GM12875 (cell line): ENCODE results near the gene HEMK1.
A peak's percentile ranks its signal among the peaks of the same experiment; 100 is the strongest.

ENCODE experiments used
- H3K4me3 ChIP-seq: one replicate; pipeline ENCODE4 v1.5.1; 2011; ENCODE audit warnings: low read depth, low read length, control low read depth
- TF ChIP-seq, protein P1 (sequence below): IDR thresholded peaks from 2 replicates; pipeline ENCODE4 v1.5.1; 2011; ENCODE audit warnings: low read depth, mild to moderate bottlenecking, control low read depth, inconsistent platforms, low read length, moderate library complexity, borderline replicate concordance; ENCODE audit not compliant: insufficient read depth

Gene HEMK1

DNA sequence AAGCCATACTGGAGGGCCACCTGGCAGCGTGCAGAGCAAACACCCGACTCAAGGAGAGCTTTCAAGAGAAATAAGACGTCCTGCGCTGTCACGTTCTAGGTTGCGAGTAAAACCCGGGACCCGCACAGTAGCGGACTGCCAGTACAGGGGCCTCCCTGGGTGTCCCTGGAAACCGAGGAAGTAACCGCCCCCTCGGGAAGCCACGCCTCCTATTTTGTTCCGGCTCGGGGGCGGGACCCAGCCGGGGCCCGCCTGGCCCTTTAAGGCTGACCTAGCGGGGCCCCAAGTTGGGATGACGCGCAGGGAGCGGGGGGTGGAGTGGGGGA lies 47.4 kb downstream of the HEMK1 start:
- TF ChIP-seq, protein P1, sequence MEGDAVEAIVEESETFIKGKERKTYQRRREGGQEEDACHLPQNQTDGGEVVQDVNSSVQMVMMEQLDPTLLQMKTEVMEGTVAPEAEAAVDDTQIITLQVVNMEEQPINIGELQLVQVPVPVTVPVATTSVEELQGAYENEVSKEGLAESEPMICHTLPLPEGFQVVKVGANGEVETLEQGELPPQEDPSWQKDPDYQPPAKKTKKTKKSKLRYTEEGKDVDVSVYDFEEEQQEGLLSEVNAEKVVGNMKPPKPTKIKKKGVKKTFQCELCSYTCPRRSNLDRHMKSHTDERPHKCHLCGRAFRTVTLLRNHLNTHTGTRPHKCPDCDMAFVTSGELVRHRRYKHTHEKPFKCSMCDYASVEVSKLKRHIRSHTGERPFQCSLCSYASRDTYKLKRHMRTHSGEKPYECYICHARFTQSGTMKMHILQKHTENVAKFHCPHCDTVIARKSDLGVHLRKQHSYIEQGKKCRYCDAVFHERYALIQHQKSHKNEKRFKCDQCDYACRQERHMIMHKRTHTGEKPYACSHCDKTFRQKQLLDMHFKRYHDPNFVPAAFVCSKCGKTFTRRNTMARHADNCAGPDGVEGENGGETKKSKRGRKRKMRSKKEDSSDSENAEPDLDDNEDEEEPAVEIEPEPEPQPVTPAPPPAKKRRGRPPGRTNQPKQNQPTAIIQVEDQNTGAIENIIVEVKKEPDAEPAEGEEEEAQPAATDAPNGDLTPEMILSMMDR, result no peak
- H3K4me3 ChIP-seq, result peak overlapping the region; percentile 43

DNA sequence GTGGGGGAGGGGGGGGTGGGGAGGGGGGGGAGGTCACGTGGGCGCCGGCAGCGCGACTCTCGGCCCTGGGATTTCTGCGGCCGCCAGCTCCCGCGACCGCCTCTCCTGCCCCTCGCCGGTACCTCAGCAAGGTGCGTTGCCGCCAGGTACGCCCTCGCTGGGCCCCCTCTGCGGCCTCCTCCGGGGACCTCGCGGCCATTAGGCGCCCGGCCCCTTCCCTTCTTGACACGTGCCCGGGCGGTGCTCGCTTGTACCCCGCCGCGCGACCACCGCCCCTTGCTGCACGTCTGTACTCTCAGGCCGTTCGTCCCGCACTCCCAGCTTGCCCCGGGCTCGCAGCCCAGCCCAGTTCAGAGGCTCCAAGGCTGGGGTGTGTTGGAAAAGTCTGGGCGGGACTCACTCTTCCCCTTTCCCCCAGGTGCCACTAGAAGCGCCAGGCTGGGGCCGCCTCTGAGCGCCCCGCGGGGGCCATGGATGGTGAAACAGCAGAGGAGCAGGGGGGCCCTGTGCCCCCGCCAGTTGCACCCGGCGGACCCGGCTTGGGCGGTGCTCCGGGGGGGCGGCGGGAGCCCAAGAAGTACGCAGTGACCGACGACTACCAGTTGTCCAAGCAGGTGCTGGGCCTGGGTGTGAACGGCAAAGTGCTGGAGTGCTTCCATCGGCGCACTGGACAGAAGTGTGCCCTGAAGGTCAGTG lies 47.9 kb downstream of the HEMK1 start, which contains the start of gene MAPKAPK3:
MAPKAPK3 (plus strand) TSS at position 56 of the 696 bp plus-strand sequence; CDS start at position 471, 415 bp downstream.
- H3K4me3 ChIP-seq, result peak within 1 kb of the TSS; percentile 82
- TF ChIP-seq, protein P1, result no peak

DNA sequence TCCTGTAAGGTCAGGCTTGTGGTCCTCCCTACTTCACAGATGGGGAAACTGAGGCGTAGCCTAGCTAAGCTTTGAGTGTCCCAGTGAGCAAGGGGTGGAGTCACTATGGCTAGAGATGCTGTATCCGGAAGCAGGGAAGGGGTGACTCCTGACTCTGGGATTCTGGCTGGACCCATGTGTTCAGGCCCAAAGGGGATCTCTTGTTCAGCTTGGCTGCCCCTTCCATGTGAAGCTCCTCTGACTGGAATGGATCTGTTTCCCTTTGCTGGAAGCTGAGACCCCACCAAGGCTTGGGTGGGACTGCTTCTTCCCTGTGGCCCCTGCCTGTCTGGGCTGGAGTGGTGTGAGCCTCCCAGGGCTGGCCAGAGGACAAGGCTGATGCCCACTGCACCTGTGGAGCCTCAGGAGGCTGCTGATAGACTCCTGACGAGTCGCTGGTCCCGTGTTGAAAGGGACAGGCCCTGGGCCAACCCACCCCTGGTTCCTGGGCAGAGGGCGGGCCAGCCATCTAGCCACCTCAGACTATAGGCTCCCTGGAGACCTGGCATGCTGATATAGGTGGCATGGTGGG lies 48.7 kb downstream of the HEMK1 start:
- peak overlapping the region; percentile 82 for H3K4me3 ChIP-seq
- TF ChIP-seq, protein P1, result no peak

DNA sequence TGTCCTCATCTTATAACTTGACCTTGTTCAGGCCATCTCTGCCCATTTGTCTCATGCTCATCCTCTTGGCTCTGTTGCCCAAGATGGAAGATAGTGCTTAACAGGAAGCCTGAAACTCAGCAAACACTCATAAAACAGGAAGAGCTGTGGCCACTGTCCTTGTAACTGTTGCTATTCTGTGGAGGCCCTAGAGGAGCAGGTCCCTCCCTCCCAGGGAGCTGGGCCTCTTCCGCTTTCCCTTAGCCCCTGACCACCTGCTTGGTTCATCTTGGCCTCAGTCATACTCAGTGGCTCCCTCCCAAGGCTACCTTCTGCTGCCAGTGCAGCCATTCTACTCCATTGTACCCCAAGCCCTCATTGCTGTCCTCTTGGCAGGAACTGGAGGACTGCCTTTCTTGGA lies 51.1 kb downstream of the HEMK1 start:
- TF ChIP-seq, protein P1, result no peak
- no peak overlapping the region for H3K4me3 ChIP-seq

DNA sequence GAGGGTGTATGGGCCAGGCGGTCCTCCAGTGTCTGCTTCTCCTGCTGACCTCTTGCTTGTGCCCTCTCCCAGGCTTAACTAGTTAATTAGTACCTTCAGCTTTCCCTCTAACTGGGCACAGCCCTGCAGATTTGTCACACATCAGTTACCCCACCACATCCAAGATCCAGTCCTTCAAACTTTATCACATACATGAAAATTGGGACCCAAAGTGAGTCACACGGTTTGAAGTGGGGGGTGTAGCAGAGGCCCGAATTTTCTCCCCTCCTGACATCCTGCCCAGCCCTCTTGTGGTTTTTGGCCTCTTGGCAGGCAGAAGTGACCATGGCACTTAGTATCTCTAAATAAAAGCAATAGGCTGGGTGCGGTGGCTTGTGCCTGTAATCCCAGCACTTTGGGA lies 51.5 kb downstream of the HEMK1 start:
- TF ChIP-seq, protein P1, result no peak
- H3K4me3 ChIP-seq, result no peak overlapping the region

DNA sequence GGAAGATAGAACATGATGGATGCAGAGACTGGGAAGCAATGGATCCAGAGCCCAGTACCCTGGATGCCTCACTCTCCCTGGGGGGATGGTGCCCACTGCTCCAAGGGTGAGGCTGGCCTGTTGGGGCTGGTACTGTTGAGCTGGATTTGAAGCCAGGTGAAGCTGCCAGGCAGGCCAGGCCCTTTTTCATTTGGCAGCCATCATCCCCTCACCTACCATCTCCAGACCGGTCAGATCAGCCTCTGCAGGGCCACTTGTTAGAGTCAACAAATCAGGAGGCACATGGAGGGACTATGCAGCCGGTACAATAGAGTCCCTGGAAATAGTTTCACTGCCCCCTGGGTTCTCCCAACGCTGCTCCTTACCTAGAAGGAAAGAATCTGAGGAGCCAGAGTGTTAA lies 53.6 kb downstream of the HEMK1 start:
- TF ChIP-seq, protein P1, result no peak
- H3K4me3 ChIP-seq, result no peak overlapping the region
